GM10266 (cell line): Measurements from ENCODE around the gene MOB2.

Experiments
- DNase-seq: peaks from one replicate; pipeline ENCODE4 v3.0.0; 2012; ENCODE audit errors: extremely low spot score
- CTCF ChIP-seq: IDR thresholded peaks from 2 replicates; pipeline ENCODE4 v1.5.1; 2012; ENCODE audit warnings: mild to moderate bottlenecking, low read depth; ENCODE audit not compliant: control insufficient read depth, insufficient read depth; ENCODE audit errors: missing control alignments

Gene MOB2

GRCh38 chr11:1461826-1462697 lies 24.5 kb downstream of the MOB2 start:
- no peak for TF ChIP-seq CTCF
- no peak for DNase-seq

- TF ChIP-seq CTCF, result no peak
- DNase-seq, result no peak
These were observed 25.4 kb downstream of the MOB2 start for GRCh38 chr11:1460986-1461825.

- DNase-seq, result no peak
These were observed 26.1 kb downstream of the MOB2 start for GRCh38 chr11:1460396-1460985.

GRCh38 chr11:1459764-1460395 lies 26.7 kb downstream of the MOB2 start:
- DNase-seq, result no peak
- no peak for TF ChIP-seq CTCF

More at GRCh38 chr11:1460396-1460985, 26.1 kb downstream of the MOB2 start:
- no peak for TF ChIP-seq CTCF

- no peak for DNase-seq
These were observed 27.4 kb downstream of the MOB2 start for GRCh38 chr11:1459219-1459575.

More at GRCh38 chr11:1459219-1459575, 27.4 kb downstream of the MOB2 start:
- no peak for TF ChIP-seq CTCF
